HG02588 (cell line): ENCODE measurements around the gene TFEB.

Source experiments
- ATAC-seq: cut with Tn5 transposase; IDR thresholded peaks from one replicate; pipeline ENCODE4 v1.9.1; 2021; ENCODE audit warnings: mild to moderate bottlenecking, moderate library complexity; ENCODE audit not compliant: unreplicated experiment

The TFEB gene

DNA sequence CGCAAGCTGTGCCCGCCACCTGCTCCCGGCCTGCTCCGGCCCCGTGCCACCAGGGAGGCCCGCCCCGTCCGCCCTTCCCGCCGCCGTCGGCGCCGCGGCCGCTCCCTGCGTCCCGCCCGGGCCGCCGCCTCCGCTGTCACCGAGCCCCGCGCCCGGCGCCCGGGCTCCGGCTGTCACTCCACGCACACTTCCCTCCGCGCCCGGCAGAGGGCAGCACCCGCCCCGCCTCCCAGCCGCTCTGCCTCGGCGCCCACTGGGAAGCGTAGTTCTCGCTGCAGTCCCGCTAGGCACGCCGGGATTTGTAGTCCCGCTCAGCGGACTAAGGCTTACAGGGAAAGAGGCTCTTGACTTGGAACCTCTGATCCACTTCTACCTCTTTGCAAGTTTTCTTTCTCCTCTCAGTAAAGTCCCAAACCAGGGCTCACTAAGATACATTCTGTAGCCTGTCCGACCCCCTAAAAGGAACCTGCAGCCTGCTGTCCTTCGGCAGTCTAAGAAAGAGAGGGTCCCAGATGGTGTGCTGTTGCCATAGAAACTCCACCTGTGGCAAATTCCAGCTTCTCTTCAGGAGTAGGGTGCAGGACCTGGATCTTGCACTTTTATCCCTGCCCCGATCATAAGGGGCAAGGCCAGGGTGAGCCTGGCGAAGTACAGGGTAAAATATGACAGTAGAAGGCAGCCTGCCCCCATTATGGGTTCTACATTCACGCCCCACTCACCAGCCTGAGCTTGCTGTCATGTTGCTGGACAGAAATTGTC, at the start of gene TFEB:
Gene TFEB, minus strand, starts transcription at position 182 of the 759 bp plus-strand sequence. CDS start 44,395 bp downstream, outside the sequence.
- peak; percentile 53 for ATAC-seq

DNA sequence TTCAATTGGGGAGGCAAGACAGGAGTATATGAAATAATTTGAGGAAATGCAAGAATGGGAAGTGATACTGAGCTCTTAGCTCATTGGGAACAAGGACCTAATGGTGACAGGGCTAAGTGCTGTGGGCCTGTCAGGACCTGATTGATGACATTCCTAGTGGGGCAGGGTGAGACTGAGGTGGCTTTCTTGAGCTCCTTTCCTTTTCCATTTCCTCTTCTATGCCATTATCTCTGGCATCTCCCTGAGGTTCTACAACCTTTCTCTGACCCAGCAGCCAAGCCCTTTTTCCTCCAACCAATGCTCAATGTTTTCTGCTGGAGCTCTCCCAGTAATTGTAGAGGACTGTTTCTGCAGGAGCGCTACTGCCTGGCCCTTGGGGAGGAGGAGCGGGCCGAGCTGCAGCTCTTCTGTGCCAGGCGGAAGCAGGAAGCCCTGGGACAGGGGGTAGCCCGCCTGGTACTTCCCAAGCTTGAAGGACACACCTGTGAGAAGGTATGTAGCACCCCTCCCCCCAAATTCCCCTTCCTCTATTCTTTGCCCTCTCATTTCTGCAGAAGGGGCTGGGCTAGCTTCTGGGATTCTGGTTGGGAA, 49.3 kb upstream of the TFEB start:
- ATAC-seq = no peak

DNA sequence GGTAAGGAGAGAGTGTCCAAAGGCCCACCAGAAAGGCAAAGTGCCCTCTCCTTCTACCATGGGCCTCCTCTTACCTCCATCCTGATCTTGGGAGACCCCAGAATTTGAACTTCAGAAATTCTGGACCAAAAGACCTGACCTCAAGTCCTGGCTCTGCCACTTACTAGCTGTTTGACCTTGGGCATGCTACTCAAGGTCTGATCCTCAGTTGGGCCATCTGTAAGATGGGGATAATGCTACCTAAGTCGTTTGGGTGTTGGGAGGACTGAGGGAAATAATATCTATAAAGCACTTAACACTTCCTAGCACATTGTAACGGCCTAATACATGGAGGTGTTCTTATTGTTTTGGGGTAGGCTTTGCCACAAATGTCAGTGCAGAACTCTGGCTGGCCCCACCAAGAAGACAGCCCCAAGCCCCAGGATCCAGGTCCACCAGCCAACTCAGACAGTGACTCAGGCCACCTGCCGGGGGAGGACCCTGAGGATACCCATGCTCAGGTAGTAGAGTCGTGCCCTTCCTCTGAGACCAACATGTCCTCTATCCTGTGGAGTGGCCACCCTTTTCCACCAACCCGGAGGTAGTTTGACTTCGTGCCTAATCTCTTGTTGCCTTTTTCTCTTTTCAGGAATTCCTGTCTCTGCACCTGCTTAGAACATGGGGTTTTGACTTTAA, 47.8 kb upstream of the TFEB start:
- no peak for ATAC-seq

DNA sequence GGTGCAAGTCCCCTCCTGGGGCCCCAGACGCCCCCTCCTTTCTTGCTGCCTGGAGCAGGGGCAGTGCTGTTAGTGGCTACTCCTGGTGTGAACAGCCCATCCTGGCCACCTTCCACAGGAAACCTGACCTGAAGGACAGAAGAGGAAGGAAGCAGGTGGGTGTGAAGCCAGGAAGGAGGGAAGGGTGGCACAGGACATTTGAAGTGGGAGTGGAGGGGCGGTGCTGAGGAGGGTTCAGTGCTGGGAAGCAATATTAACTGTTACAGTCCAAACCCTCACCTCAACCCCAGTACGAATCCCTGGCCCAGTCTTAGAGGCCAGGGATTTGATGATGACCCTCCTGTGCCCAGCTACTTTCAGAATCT, 45.9 kb upstream of the TFEB start:
- no peak for ATAC-seq

DNA sequence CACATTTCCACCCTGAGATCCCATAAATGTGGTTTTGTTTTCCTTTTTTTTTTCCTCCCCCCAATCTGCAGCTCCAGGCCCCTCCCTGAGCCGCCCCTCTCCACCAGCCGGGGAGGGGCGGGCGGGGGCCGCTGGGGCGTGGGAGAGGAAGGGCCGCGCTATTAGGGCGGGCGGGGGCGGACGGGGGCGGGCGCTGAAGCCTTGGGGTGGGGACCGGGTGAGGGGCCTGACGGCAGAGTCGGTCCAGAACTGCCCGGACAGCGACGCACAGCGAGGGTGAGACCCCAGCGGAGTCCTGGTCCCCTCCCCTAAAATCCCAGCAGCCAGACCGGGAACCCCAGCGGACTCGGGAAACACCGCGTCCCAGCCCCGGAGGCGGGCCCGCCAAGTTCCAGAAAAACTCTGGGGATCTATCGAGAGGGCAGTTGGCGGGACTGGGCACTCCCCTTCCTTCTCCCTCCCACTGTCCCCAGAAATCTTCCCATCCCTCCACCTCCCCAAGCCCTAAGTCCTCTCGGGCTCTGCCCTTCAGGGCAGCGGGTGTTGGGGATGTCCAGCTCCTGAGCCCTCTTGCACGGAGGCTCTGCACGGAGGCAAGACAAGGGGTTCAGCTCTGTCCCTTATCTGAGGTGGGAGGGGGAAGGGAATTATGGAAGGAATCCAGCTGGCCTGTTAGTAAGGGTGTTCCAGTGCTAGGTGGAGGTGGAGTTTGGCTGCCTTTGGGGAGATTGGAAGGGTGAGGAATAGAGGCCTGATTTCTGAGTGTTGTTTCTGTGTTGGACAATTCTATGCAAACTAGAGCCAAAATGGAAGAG, 45.4 kb upstream of the TFEB start, which contains the start of gene PRICKLE4:
Gene PRICKLE4, plus strand, starts transcription at position 232 of the 815 bp plus-strand sequence. CDS start 2,692 bp downstream, outside the sequence.
- ATAC-seq = no peak

DNA sequence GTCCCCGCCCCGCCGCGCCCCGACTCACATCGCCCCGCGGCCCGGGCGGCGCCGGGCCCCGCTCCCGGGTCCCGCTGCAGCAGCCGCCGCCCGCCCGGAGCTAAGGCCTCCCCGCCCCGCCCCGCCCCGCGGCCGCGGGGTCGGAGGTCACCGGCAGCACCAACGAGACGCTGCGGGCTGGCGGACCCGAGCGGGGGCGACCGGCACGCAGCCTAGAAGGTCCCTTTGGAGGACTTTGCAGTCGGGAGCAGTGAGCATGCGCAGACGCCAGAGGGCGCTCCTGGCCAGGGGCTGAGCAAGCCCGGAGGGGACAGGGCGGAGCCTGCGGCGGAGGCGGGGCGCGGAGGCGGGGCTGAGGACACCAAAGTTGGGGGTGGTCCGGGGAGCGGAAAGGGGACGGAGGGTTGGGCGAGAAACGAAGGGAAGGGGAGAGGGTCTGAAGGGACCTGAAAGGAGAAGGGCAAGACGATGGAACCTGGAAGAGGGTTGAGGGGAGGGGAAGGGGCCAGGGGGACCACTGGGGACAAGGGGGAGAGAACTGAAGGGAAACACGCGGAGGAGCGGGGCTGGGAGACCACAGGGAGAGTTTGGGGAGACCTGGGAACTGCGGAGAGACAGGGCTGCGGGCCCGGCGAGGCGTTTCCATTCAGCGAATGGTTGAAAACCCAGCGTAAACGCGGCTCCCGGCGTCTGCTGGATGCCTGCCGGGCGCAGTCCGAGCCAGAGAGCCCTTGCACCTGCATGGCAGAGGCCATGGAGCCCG, 44.6 kb upstream of the TFEB start, which contains the start of gene FRS3:
Gene FRS3, minus strand, starts transcription at position 113 of the 763 bp plus-strand sequence. CDS start 2,913 bp downstream, outside the sequence.
- peak; percentile 94 for ATAC-seq

DNA sequence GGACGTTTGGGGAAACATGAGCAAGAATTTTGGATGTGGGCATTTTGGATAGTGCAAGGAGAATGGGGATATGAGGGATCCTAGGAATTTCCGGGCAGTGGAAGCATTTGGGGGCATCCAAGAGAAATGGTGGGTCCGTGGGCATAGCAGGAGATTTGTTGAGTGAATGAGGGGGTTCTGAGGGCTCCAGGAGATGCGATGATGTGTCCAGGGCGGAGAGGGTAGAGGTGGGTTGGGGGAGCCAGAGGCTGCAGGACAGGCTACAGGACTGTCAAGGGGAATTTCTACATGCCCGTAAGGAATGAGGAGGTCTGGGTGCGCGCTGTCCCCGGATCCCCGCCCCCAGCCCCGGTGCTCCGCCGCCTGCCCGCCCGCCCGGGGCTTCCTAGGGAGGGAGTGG, 43.9 kb upstream of the TFEB start:
- ATAC-seq = no peak

DNA sequence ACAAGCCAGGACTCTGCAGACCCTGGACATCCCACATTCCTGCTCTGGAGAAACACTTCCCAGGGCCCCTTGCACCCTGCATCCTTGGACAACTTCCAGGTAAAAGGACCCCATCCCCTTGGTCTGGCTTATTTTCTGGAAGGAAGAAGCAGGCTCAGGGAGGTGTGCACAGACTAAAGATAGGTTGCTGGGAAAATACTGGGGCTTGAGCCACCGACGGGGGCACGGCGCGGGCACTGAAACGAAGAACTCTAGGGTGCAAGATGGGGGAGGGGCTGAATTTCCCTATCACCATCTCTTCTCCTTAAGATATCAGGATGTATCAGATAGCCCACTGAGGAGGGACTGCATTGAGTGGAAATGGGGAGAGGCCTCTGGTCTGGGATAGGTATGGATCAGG, 43.5 kb upstream of the TFEB start:
- ATAC-seq = no peak

DNA sequence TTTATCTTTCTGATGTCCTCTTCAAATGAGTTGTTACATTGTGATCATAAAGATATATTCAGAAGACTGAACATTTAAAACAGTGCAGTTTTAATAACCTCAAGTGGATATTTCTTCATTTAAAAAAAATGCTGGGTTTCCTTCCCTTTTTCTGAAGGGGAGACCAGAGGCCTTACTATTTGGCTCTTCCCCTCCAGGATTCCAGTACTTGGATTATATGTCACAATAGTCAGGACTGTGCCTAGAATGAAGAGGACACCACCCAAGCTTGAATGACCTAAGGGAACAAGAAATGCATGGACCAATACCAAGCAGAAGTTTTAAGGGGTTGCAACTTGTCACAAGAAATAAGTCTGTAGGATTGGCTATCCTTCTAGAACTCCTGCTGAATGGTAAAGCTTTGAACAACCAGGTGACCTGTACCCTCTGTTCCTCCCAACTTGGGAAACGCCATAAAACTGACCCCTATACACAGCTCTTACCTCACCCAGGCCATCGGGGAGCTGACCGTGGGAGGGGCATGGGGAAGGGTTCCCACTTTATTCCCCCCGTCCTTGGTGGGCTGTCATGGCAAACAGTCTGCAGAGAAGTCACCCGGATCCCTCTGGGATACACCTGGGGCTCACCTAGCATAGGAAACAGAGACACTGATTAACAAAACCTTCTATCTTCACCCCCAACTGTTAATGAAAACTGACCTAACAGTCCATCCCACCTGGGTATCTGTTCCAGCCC, 42.3 kb upstream of the TFEB start:
- no peak for ATAC-seq

DNA sequence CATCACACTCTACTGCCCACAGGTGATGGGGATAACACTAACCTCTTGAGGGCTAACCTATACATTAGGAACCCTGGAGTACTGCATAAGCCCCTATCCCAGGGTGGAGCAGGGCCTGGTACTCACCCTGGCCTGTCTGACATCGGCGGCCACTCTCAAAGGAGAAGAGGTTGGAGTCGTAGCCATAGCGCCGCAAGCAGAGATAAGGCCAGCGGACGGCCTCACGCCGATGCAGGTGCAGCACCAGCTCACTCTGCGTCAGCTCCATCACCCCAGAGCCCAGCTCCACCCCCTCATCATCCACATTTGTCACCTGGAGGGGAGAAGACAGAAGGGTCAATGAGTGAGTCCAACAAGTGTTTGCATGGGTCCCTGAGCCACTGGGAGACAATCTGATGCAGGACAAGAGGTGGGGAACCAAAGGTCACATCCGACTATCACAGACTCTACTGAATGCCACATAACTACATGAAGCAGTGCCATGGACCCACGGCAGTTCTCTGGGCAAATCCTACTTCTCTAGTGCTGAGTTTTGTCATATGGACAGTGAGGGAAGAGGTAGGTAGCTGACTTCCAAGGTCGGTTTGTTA, 40.0 kb upstream of the TFEB start:
- no peak for ATAC-seq

DNA sequence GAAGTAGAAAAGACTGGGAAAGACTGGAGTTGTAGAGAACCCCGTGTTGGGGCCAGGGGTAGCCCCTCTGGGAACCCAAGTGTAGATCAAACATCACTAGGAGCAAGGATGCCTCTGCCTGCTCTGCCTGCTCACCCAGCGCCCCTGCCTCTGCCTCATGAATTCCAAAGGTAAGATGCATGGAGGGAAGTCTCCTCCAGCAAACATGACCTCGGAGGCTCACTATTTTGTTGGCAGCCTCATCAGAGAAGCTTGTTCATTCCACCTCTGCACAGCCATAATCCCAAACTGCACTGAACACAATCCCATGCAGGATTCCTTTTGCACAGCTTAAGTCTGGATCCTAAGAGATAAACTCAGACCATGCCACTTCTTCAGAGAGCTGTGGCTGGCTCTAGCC, 39.4 kb upstream of the TFEB start:
- no peak for ATAC-seq

DNA sequence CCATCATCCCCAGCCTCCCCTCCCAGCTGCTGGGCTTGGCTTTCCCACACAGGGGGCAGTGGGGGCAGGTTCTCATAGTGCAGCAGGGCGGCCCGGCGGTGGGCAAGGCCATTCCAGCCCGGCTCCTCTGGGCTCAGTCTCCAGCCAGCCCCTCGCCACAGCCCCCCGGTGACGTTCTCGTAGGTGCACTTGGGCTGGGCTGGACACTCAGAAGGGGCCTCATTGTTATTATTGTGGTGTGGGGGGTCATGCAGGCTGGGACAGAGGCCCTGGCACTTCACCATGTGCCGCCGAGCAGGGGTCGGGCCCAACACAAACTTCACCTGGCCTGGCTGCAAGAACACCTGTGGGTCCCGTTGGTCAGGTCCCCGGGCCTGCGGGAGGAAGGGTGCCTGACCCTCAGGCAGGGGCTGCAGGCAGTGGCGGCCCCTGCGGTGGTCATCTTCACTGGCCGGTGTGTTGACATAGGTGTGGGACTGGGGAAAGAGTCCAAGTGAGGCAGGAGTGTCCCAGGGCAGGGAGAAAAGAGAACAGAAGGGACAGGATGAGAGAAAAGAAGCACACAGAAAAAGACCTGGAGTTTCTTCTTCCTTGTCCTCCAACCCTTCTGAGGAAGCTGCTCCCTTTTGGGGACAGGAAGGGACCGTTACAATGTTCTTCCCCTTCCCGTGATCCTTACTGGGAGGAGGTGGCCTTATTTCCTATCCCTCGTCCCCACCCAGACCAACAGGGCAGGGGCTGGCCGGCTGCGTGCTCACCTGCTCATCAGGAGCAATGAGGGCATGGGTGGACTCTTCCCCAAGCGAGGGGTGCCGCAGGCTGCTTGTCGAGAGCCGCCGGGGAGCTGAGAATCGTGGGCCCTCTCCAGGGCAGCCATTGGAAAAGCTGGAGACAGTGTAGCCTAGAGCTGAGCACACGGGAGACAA, 35.9 kb upstream of the TFEB start:
- no peak for ATAC-seq

DNA sequence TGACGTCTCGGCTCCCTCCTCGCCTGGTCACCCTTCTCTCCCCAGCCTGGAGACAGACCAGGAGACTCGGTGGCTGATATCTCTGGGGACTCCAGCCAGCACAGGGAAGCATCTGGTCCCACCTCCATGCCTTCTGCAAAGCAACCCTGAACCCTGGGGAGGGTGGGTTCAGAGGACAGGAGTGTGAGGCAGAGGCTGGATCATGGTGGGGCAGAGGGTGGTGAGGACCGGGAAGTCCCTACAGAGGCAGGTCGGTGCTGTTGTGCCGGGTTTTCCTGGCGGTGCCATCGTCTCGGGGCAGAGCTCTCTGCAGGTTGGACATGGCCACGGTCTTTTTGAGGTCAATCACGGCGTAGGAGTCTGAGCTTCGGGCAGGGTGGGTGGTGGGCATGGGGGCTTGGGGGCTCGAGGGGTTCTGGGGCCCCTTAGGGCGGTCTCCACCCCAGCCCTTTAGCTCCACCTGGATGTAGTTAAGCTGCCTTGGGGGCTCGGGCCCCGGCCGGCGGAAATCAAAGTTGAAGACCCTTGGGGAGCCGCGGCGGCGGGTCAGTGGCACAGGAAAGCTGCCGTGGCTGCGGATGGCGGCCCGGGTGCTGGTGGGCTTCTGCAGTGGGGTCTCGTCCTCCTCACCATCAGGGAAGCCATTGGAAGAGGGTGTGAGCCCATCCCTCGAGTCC, 35.1 kb upstream of the TFEB start:
- ATAC-seq = no peak

DNA sequence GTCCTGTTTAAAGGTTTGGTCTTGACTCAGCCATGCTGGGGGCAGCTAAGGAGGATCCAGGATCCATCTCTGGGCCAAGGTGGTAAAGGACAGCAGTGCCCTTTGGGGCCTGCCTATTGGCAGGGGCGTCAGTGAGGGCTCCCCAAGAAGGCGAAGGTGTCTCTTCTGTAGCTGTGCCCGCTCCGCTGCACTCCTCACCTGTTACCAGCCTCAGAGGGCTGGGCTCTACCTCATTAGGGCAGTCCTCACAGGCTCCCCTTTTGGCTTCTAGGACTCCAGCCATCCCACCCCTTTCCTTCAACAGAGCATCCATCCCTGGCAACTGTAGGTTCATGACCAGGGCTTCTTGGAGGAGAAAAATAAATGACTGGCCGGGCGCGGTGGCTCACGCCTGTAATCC, 34.0 kb upstream of the TFEB start:
- no peak for ATAC-seq

DNA sequence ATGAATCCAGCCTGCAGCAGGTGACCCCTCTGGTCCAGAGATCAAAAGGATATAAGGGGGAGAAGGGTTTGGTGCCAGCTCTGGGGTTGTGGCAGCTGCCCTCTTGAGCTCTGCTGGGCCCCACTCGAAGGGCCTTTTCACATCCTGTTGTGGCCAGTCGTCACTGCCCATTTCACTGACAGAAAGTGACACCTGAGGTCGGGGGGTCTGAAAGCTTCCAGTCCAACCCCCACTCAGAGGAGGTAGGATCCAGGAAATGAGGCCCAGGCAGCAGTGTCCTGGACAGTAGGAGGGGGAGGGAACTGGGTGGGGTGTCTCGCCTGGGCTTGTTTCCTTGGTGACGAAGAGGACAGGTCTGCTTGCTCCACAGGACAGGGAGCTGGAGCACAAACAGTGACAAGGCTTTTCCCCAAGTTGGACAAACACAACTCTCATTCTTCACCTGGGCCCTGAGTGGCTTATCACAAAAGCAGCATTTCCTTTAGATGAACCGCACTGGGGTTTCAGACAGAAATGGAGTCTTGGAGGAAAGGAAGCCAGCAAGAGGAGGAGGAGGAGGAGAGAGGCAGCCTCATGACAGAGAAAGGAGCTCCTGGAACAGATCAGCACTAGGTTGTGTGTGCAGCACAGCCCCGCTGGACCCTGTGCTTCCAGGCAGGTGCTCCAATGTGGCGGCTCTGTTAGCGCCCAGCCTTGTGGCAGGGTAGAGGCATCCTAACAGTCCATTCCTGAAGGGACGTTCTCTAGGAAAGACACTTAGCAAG, 33.3 kb upstream of the TFEB start:
- no peak for ATAC-seq

DNA sequence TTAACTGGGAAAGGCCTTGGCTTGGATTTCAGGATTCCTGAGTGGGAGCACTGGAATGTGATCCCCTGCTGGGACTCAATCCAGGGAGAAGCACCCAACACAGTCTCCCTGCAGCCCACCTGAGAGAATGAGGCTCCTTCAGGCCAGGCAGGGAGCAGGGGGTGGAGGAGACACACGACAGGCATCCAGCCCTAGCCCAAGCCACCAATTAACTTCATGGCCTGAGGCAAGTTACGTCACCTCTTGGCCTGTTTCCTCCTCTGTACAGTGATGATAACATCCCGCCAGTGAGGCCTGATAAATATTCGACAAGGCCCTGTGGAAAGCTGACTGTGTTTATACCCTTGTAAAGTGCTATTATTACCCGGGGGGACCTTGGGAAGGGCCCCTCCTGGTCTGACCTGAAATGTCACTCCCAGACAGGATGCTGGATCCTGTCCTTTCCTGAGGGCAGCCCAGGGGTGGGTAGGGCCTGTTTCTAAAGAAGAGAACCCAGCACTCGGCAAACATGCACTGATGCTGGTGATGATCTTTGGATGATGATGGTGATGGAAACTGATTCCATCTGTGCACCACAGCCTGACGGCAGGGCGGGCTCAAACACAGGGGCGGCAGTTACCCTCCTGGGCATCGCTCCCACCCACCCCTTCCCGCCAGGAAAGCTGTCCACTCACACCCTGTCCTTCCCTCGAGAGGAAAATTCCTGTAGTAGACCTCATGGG, 31.9 kb upstream of the TFEB start:
- ATAC-seq = no peak
